ENCODE data around the gene LDLRAD3. TPM values are rescaled to one million over a fixed set of nuclear protein-coding genes. Genes with fewer than 3 reads are reported as not detected.

LDLRAD3 gene
- total RNA-seq, 1 experiment from 2014 or later = 28.1 TPM

DNA sequence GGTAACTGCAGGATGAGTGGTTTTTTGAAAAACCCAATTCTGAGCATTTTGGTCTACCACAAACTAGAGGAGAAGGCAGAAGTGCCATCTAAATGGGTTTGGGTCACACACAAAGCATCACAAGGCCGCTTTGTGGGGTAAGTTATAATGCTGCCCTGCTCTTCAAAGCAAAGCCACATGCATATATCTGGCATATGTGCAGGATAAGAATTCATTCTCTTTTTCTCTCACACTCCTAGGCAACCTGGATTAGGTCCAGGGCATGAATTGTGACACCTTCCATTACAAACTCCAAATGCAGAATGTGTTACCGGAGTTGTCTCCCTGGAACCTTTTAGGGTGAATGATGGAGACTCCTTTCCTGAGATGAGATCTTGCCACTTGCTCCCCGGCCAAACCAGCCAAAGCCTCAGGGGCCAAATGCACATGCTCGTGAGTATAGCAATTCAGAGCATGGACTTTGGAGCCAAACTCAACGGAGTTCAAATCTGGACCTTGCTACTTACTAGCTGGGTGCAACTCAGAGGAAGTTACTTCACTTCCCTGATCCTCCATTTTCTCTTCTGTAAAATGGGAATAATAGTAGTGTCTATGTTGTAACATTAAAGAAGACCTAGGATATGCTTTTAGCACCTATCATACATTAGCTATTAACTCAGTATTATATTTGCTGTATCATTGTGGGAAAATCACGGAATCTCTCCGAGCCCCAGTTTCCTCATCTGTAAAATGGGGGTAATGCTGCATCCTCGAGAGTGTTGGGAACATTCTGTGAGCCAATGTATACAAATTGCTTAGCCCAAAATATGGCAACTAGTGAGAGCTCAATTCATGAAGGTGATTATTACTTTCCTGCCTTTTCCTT is 248.8 kb downstream of the LDLRAD3 start:
- Histone ChIP-seq H3K27ac (ENCODE audit: low read length) (no peak overlapping the region), H3K4me3 (ENCODE audit: low read depth in 2 of 2, low read length in 2 of 2) (no peak overlapping the region), H3K4me1 (ENCODE audit: control insufficient read depth, insufficient read depth, low read length) (no peaks in the 10 kb centered on the region; the same call in 1 of the 2 replicates), H3K27me3 (ENCODE audit: control insufficient read depth, insufficient read depth, low read length) (no peaks in the 10 kb centered on the region), H3K36me3 (ENCODE audit: control insufficient read depth, insufficient read depth, low read length) (no peaks in the 10 kb centered on the region), H3K9me3 (ENCODE audit: control insufficient read depth, insufficient read depth, low read depth, low read length) (no peaks in the 10 kb centered on the region)
- in situ Hi-C loops (cut with HindIII; ENCODE audit: low pct_unique_long_range_greater_than_20kb, low sequenced_read_pairs) = no loop called here
- CTCF ChIA-PET = no interaction called here
- TF ChIP-seq POLR2AphosphoS5 (IDR thresholded peaks at IDR 0.05; ENCODE audit: low read depth, low read length) = no peak
- TF ChIP-seq, protein P1, sequence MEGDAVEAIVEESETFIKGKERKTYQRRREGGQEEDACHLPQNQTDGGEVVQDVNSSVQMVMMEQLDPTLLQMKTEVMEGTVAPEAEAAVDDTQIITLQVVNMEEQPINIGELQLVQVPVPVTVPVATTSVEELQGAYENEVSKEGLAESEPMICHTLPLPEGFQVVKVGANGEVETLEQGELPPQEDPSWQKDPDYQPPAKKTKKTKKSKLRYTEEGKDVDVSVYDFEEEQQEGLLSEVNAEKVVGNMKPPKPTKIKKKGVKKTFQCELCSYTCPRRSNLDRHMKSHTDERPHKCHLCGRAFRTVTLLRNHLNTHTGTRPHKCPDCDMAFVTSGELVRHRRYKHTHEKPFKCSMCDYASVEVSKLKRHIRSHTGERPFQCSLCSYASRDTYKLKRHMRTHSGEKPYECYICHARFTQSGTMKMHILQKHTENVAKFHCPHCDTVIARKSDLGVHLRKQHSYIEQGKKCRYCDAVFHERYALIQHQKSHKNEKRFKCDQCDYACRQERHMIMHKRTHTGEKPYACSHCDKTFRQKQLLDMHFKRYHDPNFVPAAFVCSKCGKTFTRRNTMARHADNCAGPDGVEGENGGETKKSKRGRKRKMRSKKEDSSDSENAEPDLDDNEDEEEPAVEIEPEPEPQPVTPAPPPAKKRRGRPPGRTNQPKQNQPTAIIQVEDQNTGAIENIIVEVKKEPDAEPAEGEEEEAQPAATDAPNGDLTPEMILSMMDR (IDR thresholded peaks at IDR 0.05) = no peak
- no peak for TF ChIP-seq TCF7L2 (IDR thresholded peaks at IDR 0.05; ENCODE audit: low read depth, low read length)
- TF ChIP-seq SIN3A (IDR thresholded peaks at IDR 0.05; ENCODE audit: borderline replicate concordance, insufficient read depth, low read depth, low read length) = no peak
- intact Hi-C loops (cut with micrococcal nuclease; ENCODE audit: unreplicated experiment) = no loop called here
- POLR2A ChIA-PET = interaction anchor here (0.5 kb wide), 1 partner anchor 287 kb away, joined by 3 read pairs; no protein-coding TSS in a partner anchor
- BruUV-seq (replicated peaks) = no TSS peak
- DNase-seq (ENCODE audit: low read depth, low spot score) (no peak), ATAC-seq (no peak)

DNA sequence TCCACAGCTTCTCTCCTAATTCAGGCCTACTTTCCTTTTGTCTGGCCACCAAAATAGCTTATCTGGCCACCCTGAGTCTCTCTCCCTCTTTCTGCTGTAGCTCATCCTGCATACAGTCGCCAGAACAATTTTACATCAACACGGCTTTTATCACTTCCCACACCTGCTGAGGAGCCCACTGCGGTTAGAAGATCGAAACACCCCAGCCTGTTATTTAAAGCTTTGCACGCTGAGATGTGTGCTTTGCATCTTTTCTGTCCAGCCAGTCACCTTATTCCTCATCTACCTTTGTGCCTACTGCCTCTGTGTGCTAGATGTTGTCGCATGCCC is 249.4 kb downstream of the LDLRAD3 start:
- intact Hi-C loops (cut with micrococcal nuclease; ENCODE audit: unreplicated experiment) = no loop called here
- TF ChIP-seq SIN3A (IDR thresholded peaks at IDR 0.05; ENCODE audit: borderline replicate concordance, insufficient read depth, low read depth, low read length) = no peak
- TF ChIP-seq TCF7L2 (IDR thresholded peaks at IDR 0.05; ENCODE audit: low read depth, low read length) = no peak
- TF ChIP-seq, protein P1 (IDR thresholded peaks at IDR 0.05) = no peak
- no peak for TF ChIP-seq POLR2AphosphoS5 (IDR thresholded peaks at IDR 0.05; ENCODE audit: low read depth, low read length)
- TF ChIP-seq, protein P2, sequence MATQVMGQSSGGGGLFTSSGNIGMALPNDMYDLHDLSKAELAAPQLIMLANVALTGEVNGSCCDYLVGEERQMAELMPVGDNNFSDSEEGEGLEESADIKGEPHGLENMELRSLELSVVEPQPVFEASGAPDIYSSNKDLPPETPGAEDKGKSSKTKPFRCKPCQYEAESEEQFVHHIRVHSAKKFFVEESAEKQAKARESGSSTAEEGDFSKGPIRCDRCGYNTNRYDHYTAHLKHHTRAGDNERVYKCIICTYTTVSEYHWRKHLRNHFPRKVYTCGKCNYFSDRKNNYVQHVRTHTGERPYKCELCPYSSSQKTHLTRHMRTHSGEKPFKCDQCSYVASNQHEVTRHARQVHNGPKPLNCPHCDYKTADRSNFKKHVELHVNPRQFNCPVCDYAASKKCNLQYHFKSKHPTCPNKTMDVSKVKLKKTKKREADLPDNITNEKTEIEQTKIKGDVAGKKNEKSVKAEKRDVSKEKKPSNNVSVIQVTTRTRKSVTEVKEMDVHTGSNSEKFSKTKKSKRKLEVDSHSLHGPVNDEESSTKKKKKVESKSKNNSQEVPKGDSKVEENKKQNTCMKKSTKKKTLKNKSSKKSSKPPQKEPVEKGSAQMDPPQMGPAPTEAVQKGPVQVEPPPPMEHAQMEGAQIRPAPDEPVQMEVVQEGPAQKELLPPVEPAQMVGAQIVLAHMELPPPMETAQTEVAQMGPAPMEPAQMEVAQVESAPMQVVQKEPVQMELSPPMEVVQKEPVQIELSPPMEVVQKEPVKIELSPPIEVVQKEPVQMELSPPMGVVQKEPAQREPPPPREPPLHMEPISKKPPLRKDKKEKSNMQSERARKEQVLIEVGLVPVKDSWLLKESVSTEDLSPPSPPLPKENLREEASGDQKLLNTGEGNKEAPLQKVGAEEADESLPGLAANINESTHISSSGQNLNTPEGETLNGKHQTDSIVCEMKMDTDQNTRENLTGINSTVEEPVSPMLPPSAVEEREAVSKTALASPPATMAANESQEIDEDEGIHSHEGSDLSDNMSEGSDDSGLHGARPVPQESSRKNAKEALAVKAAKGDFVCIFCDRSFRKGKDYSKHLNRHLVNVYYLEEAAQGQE (IDR thresholded peaks at IDR 0.05; ENCODE audit: insufficient read depth in 1 of 2, low read depth in 2 of 2, low read length in 1 of 2) = no peak

More for the DNA sequence above, 249.4 kb downstream of the LDLRAD3 start:
- H3K4me1 ChIP-seq (ENCODE audit: control insufficient read depth, insufficient read depth, low read length) = no peaks in the 10 kb centered on the region; the same call in 1 of the 2 replicates
- DNase-seq (ENCODE audit: low read depth, low spot score) = no peak
- H3K36me3 ChIP-seq (ENCODE audit: control insufficient read depth, insufficient read depth, low read length) = no peaks in the 10 kb centered on the region
- ChIA-PET CTCF (no interaction called here), POLR2A (no interaction called here)
- no peak overlapping the region for H3K4me3 ChIP-seq (ENCODE audit: low read depth in 2 of 2, low read length in 2 of 2)
- H3K27me3 ChIP-seq (ENCODE audit: control insufficient read depth, insufficient read depth, low read length) = no peaks in the 10 kb centered on the region
- in situ Hi-C loops (cut with HindIII; ENCODE audit: low pct_unique_long_range_greater_than_20kb, low sequenced_read_pairs) = no loop called here
- H3K9me3 ChIP-seq (ENCODE audit: control insufficient read depth, insufficient read depth, low read depth, low read length) = no peaks in the 10 kb centered on the region
- ATAC-seq = no peak
- BruUV-seq (replicated peaks) = no TSS peak
- H3K27ac ChIP-seq (ENCODE audit: low read length) = no peak overlapping the region

Measured in Panc1 (cell line).